Measurements from ENCODE around the gene G6PD. TPM values are rescaled to one million over a fixed set of nuclear protein-coding genes. Genes with fewer than 3 reads are reported as not detected.
"Not testable (repeated sequence)": the region's sequence is repeated elsewhere in the genome, so short reads cannot be mapped to it uniquely, and the experiment has no call there.

Gene G6PD
- total and polyA plus RNA-seq, 7 donors = 3.2 to 9.1 (median 6.7) TPM

DNA sequence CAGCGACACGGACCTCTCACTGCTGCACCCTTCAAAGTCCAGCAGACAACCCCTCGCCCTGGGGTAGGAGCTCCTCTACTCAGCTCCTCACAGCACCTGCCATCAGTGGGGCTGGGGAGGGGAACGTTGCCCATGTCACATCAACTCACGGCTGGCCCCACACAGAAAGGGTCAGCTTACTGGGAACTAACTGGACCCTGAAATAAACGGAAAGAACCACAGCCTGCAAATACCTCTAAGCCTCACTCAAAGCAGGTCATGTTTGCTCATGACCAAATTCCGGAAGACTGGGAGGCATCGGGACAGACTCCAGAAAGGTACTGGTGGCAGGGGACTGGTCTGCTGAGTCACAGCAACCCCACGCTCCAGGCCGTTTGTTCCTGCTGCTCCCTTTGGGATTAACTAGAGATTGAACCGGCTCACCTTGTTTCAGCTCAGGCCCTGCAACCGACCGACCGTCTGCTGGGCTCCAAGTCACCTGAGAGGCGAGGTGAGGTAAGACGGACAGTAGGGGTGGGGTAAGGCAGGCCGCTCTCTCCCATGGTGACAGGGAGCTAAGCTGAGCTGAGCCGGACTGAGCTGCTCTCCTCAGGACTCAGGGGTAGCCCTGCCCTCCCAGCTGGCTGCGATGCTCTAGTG lies 5.6 kb downstream of the G6PD start:
- Histone ChIP-seq H3K27ac (peak overlapping the region; percentile 73), H3K36me3 (ENCODE audit: insufficient read depth in 1 of 2, low read depth in 1 of 2) (peaks cover 0 to 9% of the 10 kb centered on the region in 2 donors), H3K4me1 (peaks cover 11% of the 10 kb centered on the region), H3K27me3 (ENCODE audit: insufficient read depth in 3 of 3, low read length in 2 of 3) (no peaks in the 10 kb centered on the region), H3K9me3 (no peaks in the 10 kb centered on the region), H3K4me3 (no peak overlapping the region)
- TF ChIP-seq, protein P1, sequence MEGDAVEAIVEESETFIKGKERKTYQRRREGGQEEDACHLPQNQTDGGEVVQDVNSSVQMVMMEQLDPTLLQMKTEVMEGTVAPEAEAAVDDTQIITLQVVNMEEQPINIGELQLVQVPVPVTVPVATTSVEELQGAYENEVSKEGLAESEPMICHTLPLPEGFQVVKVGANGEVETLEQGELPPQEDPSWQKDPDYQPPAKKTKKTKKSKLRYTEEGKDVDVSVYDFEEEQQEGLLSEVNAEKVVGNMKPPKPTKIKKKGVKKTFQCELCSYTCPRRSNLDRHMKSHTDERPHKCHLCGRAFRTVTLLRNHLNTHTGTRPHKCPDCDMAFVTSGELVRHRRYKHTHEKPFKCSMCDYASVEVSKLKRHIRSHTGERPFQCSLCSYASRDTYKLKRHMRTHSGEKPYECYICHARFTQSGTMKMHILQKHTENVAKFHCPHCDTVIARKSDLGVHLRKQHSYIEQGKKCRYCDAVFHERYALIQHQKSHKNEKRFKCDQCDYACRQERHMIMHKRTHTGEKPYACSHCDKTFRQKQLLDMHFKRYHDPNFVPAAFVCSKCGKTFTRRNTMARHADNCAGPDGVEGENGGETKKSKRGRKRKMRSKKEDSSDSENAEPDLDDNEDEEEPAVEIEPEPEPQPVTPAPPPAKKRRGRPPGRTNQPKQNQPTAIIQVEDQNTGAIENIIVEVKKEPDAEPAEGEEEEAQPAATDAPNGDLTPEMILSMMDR (IDR thresholded peaks at IDR 0.05) = no peak
- DNase-seq = no peak
- 83 to 94% (median 88%) methylated on average over 19 of the region's 19 CpGs for WGBS, 3 donors
- peak in 1 of 4 donors; percentile 21 for ATAC-seq
- intact Hi-C loops (cut with DNase I) = no loop called here

DNA sequence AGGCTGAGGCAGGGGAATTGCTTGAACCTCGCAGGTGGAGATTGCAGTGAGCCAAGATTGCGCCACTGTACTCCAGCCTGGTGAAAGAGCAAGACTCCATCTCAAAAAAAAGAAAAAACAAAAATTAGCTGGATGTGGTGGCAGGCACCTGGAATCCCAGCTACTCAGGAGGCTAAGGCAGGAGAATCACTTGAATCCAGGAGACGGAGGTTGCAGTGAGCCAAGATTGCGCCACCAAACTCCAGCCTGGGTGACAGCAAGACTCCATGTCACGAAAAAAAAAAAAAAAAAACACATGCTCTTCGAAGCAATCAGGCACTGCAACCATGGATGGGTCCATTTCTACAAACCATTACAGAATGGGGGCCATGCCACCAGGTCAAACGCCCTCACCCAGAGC lies 6.3 kb downstream of the G6PD start:
- H3K36me3 ChIP-seq (ENCODE audit: insufficient read depth in 1 of 2, low read depth in 1 of 2); ATAC-seq; H3K27me3 ChIP-seq (ENCODE audit: insufficient read depth in 3 of 3, low read length in 2 of 3); intact Hi-C loops (cut with DNase I); H3K4me3 ChIP-seq; H3K9me3 ChIP-seq; H3K27ac ChIP-seq; DNase-seq: not testable (repeated sequence)
- H3K4me1 ChIP-seq = peaks cover 11% of the 10 kb centered on the region
- 76 to 100% (median 87%) methylated on average over 5 to 7 of the region's 7 CpGs for WGBS, 3 donors

DNA sequence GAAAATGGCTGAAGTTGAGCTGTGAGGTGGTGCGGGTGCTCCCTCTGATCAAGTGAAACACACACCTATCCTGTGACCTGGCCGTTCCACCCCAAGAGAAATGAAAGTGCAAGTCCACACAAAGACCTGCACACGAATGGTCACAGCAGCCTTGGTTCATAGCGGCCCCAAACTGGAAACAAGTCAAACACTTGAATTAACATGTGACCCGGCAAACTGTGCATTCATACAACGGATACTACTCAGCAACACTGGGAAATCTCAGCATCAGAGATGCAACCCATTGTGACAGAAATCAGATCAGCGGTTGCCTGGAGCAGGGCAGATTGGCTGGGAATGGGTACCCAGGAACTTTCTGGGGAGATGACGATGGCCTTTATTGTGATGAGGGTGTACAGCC lies 7.6 kb downstream of the G6PD start:
- peaks cover 0 to 2% of the 10 kb centered on the region in 2 donors for H3K36me3 ChIP-seq (ENCODE audit: insufficient read depth in 1 of 2, low read depth in 1 of 2)
- WGBS, 3 donors = 76 to 85% (median 84%) methylated on average over 8 of the region's 8 CpGs
- intact Hi-C loops (cut with DNase I) = no loop called here
- no peaks in the 10 kb centered on the region for H3K27me3 ChIP-seq (ENCODE audit: insufficient read depth in 3 of 3, low read length in 2 of 3)
- ATAC-seq (no peak), DNase-seq (no peak)
- H3K9me3 ChIP-seq = no peaks in the 10 kb centered on the region
- no peak overlapping the region for H3K4me3 ChIP-seq
- H3K4me1 ChIP-seq = peaks cover 11% of the 10 kb centered on the region
- H3K27ac ChIP-seq = no peak overlapping the region
- TF ChIP-seq, protein P1 (IDR thresholded peaks at IDR 0.05) = no peak

DNA sequence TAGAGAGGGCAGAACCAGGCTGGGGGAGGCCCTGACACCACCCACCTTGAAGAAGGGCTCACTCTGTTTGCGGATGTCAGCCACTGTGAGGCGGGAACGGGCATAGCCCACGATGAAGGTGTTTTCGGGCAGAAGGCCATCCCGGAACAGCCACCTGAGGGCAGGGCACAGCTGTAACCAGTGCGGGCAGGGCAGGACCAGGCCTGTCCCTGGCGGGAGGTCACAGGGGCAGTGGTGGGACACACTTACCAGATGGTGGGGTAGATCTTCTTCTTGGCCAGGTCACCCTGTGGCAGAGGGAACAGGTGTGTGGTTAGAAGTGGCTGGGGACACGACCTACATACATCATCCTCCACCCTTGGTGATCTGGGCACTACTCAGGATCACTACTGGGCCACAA lies 10.8 kb downstream of the G6PD start:
- Histone ChIP-seq H3K27ac (no peak overlapping the region), H3K4me3 (no peak overlapping the region), H3K36me3 (ENCODE audit: insufficient read depth in 1 of 2, low read depth in 1 of 2) (peaks cover 0 to 25% of the 10 kb centered on the region in 2 donors), H3K9me3 (no peaks in the 10 kb centered on the region), H3K4me1 (no peaks in the 10 kb centered on the region), H3K27me3 (ENCODE audit: insufficient read depth in 3 of 3, low read length in 2 of 3) (no peaks in the 10 kb centered on the region)
- intact Hi-C loops (cut with DNase I) = loop anchor here in 1 of 2 donors (2.0 kb wide), 2 partner anchors 161 to 1577 kb away; partner anchors contain the start of gene FLNA
- TF ChIP-seq, protein P1 (IDR thresholded peaks at IDR 0.05) = no peak
- WGBS, 3 donors = 85 to 86% (median 85%) methylated on average over 6 to 9 of the region's 9 CpGs
- ATAC-seq = no peak
- no peak for DNase-seq

DNA sequence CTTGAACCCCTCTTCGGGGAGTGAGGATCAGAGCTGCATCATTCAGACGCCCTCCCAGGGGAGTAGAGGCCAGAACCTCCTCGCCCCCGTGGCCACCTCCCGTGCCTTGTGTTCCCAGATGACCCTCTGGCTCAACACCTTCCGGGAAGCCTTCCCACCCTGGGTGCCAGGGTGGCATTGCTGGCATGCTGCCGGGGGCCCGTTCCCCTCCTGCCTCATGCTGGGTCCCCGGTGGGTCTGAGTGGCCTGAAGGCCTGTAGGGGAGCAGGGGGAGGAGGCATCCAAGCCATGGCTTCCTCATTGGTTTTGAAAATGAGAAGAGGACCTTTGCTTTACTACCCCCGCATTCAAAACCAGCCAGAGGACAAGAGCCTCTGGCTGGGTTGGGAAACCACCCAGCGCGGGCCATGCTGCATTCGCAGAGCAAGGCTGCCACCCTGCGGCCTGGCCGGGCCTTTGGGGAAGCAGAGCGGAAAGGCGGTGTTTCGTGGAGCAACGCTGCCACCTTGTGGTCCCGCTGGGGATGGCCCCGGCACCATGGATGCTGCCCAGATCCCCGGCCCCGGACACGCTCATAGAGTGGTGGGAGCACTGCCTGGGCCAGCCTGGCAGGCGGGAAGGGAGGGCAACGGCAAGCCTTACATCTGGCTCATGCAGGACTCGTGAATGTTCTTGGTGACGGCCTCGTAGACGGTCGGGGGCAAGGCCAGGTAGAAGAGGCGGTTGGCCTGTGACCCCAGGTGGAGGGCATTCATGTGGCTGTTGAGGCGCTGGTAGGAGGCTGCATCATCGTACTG lies 11.9 kb downstream of the G6PD start:
- no peak overlapping the region for H3K4me3 ChIP-seq
- intact Hi-C loops (cut with DNase I) = loop anchor here (2.0 to 5.0 kb wide), 5 partner anchors 117 to 1576 kb away; partner anchors contain the start of gene FLNA (in 1 of the 2)
- H3K27me3 ChIP-seq (ENCODE audit: insufficient read depth in 3 of 3, low read length in 2 of 3) = no peaks in the 10 kb centered on the region
- H3K27ac ChIP-seq = no peak overlapping the region
- WGBS, 3 donors = 17 to 21% (median 21%) methylated on average over 25 to 34 of the region's 34 CpGs
- peaks cover 0 to 25% of the 10 kb centered on the region in 2 donors for H3K36me3 ChIP-seq (ENCODE audit: insufficient read depth in 1 of 2, low read depth in 1 of 2)
- H3K9me3 ChIP-seq = no peaks in the 10 kb centered on the region
- H3K4me1 ChIP-seq = no peaks in the 10 kb centered on the region
- peak; percentile 96 to 98 (median 96) for ATAC-seq
- TF ChIP-seq, protein P1 (IDR thresholded peaks at IDR 0.05) = peak; percentile 99
- DNase-seq = peak; percentile 89 to 95
